ENCODE data around the gene PDE4B.

DNA sequence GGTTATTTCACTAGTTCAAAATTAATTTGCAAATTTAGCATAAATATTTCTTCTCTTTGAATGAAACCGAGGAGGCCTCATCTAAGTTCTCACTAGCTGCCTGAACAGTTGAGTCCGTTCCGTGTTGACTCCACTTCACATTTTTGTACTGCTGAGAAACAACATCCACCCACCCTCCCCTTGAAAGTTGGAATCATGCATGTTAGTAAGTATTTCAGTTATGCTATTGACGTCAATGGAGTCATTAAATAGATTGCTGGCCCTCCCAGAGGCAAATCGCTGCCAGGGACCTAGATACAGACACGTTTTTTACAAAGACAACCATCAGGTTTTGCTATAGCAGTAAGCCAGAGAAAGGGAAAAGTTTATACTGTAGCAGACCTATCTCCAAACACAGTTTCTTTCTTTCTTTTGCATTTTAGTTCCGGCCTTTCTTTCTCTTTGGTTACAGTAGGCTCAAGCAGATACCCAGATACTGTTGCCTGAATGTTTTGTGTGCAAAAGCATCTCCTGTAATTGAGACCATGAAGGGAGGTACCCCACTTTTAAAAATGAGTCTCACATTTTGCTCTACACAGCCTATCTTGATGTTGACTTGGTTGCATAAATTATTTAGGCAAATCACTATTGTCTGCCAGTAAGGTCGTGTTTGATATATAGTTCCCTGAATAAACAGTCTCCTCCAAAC, 478.7 kb downstream of the PDE4B start:
- TF ChIP-seq CTCF (IDR thresholded peaks at IDR 0.05) (no peak), POLR2A (IDR thresholded peaks at IDR 0.05) (no peak)
